Measurements from ENCODE around the gene TSHZ1.
"Not testable (repeated sequence)": the region's sequence is repeated elsewhere in the genome, so short reads cannot be mapped to it uniquely, and the experiment has no call there.

The TSHZ1 gene

DNA sequence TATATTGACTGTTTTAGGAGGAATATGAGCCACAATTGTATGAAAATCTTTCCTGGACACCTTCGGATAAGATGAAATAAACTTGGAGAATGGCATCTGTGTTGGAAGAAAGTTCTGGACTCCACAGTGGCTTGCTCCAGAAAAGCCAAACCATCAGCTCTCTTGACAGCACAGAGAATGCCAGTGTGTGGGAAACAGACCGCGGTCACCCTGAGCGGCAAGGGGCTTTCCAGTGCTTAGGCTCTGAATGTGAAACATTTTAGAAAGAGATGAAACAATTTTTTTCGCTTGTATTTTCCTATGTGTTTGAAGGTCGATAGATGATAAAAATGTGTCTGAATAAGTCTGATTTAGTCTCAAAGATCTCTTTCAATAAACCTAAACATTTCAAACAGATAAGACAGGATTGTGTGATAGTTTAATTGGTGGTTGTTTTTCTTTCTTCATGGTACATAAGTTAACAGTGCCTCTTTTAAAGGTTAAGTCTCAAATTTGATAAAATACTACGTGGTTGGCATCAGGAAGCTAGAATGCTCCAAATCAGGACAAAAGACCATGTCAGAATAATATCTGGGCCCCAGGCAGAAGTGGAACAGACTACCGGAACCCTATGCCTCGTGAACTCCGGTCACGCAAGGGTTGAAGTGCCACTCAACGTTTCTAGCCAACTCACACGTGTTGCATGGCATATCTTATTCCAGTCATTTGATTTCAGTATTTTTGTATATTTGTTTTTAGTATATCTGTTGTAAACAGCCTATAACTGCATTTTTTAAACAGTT is 30.6 kb upstream of the TSHZ1 start:
- DNase-seq (ENCODE audit: low read depth): no peak
- TF ChIP-seq, protein P1, sequence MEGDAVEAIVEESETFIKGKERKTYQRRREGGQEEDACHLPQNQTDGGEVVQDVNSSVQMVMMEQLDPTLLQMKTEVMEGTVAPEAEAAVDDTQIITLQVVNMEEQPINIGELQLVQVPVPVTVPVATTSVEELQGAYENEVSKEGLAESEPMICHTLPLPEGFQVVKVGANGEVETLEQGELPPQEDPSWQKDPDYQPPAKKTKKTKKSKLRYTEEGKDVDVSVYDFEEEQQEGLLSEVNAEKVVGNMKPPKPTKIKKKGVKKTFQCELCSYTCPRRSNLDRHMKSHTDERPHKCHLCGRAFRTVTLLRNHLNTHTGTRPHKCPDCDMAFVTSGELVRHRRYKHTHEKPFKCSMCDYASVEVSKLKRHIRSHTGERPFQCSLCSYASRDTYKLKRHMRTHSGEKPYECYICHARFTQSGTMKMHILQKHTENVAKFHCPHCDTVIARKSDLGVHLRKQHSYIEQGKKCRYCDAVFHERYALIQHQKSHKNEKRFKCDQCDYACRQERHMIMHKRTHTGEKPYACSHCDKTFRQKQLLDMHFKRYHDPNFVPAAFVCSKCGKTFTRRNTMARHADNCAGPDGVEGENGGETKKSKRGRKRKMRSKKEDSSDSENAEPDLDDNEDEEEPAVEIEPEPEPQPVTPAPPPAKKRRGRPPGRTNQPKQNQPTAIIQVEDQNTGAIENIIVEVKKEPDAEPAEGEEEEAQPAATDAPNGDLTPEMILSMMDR (conservative IDR thresholded peaks at IDR 0.05; ENCODE audit: low read depth, low read length): no peak
- no peak overlapping the region for H3K4me3 ChIP-seq (ENCODE audit: low read depth, low read length)

DNA sequence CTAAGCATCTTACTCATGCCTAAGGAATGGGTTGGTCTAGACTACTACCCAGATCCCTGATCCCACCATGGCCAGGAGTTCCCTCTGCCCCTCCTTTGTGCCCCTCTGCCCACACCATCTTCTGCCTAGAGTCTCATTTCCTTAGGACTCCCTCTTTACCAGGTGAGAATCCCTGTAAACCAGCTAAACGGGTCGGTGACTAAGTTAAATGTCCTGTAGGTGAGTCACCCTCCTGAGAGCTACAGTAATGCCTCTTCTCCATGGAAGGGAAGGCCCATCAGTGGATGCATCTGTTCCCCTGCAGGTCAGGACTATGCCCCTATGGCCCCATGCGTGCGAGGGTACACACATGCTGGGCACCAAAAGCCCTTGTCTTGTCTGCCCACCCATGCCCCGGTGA is 27.1 kb upstream of the TSHZ1 start:
- no peak overlapping the region for H3K4me3 ChIP-seq (ENCODE audit: low read depth, low read length)
- no peak for DNase-seq (ENCODE audit: low read depth)
- TF ChIP-seq, protein P1 (conservative IDR thresholded peaks at IDR 0.05; ENCODE audit: low read depth, low read length): no peak

GRCh38 chr18:75183973-75184493 is 26.6 kb upstream of the TSHZ1 start:
- DNase-seq (ENCODE audit: low read depth): no peak
- no peak overlapping the region for H3K4me3 ChIP-seq (ENCODE audit: low read depth, low read length)
- TF ChIP-seq, protein P1 (conservative IDR thresholded peaks at IDR 0.05; ENCODE audit: low read depth, low read length): no peak

DNA sequence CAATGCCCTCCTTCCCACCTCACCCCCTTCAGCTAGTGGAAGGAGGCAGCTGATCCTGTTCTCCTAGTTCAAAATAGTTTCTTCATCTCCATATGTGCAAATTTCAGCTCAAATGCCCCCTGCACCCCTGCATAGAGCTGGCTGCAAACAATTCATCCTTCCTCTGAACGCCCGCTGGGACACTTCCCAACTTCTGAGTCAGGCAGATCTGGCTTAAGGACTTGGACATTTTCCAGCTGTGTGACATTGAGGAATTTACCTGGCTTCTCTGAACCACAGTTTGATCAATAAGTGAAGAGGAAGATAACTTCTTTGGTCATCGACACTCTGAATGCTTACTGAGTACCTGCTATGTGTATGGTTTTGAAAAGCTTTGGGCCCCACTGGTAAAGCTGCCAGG is 25.1 kb upstream of the TSHZ1 start:
- TF ChIP-seq, protein P1 (conservative IDR thresholded peaks at IDR 0.05; ENCODE audit: low read depth, low read length): no peak
- no peak overlapping the region for H3K4me3 ChIP-seq (ENCODE audit: low read depth, low read length)
- DNase-seq (ENCODE audit: low read depth): no peak

DNA sequence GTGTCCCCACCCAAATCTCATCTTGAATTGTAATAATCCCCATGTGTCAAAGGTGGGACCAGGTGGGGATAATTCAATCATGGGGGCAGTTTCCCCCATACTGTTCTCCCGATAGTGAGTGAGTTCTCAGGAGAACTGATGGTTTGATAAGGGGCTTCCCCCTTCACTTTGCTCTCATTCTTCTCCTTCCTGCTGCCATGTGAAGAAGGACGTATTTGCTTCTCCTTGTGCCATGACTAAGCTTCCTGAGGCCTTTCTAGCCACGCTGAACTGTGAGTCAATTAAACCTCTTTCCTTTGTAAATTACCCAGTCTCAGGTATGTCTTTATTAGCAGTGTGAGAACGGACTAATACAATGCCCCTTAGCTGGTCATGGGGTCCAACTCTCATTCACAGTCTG is 22.9 kb upstream of the TSHZ1 start:
- not testable (repeated sequence) for H3K4me3 ChIP-seq (ENCODE audit: low read depth, low read length); DNase-seq (ENCODE audit: low read depth)

- TF ChIP-seq, protein P1 (conservative IDR thresholded peaks at IDR 0.05; ENCODE audit: low read depth, low read length): no peak
- H3K4me3 ChIP-seq (ENCODE audit: low read depth, low read length): no peak overlapping the region
- DNase-seq (ENCODE audit: low read depth): no peak
These were observed 20.9 kb upstream of the TSHZ1 start for GRCh38 chr18:75189696-75190095.

DNA sequence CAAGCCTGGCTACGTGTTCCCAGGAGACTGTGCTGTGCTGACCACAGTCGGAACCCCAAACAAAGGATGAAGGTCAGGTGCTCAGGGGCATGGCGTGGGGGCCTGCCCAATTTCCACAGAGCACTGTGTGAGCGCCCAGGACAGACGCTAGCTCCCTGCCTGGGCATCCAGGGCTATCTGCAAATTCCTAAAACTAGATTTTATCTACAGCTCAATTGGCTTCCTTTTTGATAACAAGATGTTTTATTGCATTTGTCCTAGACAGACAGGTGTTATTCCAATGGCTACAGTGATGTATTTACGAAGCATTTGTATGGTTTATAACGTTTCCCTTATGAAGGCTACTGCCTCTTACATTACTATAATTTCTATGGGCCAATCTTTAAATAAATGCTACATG is 17.7 kb upstream of the TSHZ1 start:
- no peak overlapping the region for H3K4me3 ChIP-seq (ENCODE audit: low read depth, low read length)
- TF ChIP-seq, protein P1 (conservative IDR thresholded peaks at IDR 0.05; ENCODE audit: low read depth, low read length): no peak
- no peak for DNase-seq (ENCODE audit: low read depth)

Measured in choroid plexus epithelial cell (primary cell).